Hepatic stellate cell (primary cell): Measurements from ENCODE around the gene EHMT2.
"Not testable (repeated sequence)": the region's sequence is repeated elsewhere in the genome, so short reads cannot be mapped to it uniquely, and the experiment has no call there.

Experiments used
- DNase-seq: peaks from one replicate; pipeline ENCODE4 v3.0.0; 2011; ENCODE audit warnings: low spot score

EHMT2 gene

GRCh38 chr6:31870385-31870921 lies 27.0 kb downstream of the EHMT2 start:
- DNase-seq: no peak

- no peak for DNase-seq
These were observed 28.2 kb downstream of the EHMT2 start for GRCh38 chr6:31869343-31869742.

GRCh38 chr6:31868658-31868971 lies 28.9 kb downstream of the EHMT2 start:
- DNase-seq: not testable (repeated sequence)

- no peak for DNase-seq
These were observed 32.0 kb downstream of the EHMT2 start for GRCh38 chr6:31865205-31866118.

- DNase-seq: no peak
These were observed 32.7 kb downstream of the EHMT2 start for GRCh38 chr6:31864818-31865204.

- DNase-seq: not testable (repeated sequence)
These were observed 33.4 kb downstream of the EHMT2 start for GRCh38 chr6:31864123-31864562.

GRCh38 chr6:31862344-31863235 lies 34.9 kb downstream of the EHMT2 start, which contains the start of gene NEU1:
TSS of gene NEU1 (minus strand) at chr6:31862821. CDS start at chr6:31862776, 45 bp downstream.
- DNase-seq: peak; percentile 100

GRCh38 chr6:31861919-31862343 lies 35.6 kb downstream of the EHMT2 start:
- no peak for DNase-seq

- no peak for DNase-seq
These were observed 36.3 kb downstream of the EHMT2 start for GRCh38 chr6:31861150-31861549.

GRCh38 chr6:31860349-31860748 lies 37.1 kb downstream of the EHMT2 start:
- no peak for DNase-seq

GRCh38 chr6:31859923-31860322 lies 37.6 kb downstream of the EHMT2 start:
- DNase-seq: no peak

- no peak for DNase-seq
These were observed 38.8 kb downstream of the EHMT2 start for GRCh38 chr6:31858707-31859106.

- not testable (repeated sequence) for DNase-seq
These were observed 39.7 kb downstream of the EHMT2 start for GRCh38 chr6:31857774-31858173.

GRCh38 chr6:31851980-31852718 lies 45.3 kb downstream of the EHMT2 start:
- not testable (repeated sequence) for DNase-seq

- DNase-seq: no peak
These were observed 46.0 kb downstream of the EHMT2 start for GRCh38 chr6:31851485-31851832.

- no peak for DNase-seq
These were observed 46.6 kb downstream of the EHMT2 start for GRCh38 chr6:31850765-31851484.

- DNase-seq: no peak
These were observed 50.1 kb downstream of the EHMT2 start for GRCh38 chr6:31847276-31847978.

GRCh38 chr6:31844507-31844906 lies 53.0 kb downstream of the EHMT2 start:
- DNase-seq: no peak

- DNase-seq: no peak
These were observed 55.4 kb downstream of the EHMT2 start for GRCh38 chr6:31842053-31842452.

- DNase-seq: not testable (repeated sequence)
These were observed 57.7 kb downstream of the EHMT2 start for GRCh38 chr6:31839779-31840126.

GRCh38 chr6:31838968-31839367 lies 58.5 kb downstream of the EHMT2 start:
- DNase-seq: no peak
